K562 (cell line): ENCODE measurements around the gene MYOZ3. TPM values are rescaled to one million over a fixed set of nuclear protein-coding genes. Genes with fewer than 3 reads are reported as not detected.

ENCODE experiments used
- ATAC-seq: fragments of 200-7000 bp; cut with Tn5 transposase; 3 replicates; pipeline ENCODE4 v1.9.1; 2020; ENCODE audit warnings: moderate library complexity
- BruUV-seq: library from RNA; stranded (reverse); fragments of 400-500 nt; replicated peaks from 2 replicates; lab custom pipeline; 2021; lab: Mats Ljungman, UMichigan
- CTCF ChIA-PET: fragments of 300-600 bp; formaldehyde crosslinking; extraction: SDS; loops from one replicate; lab custom pipeline; 2021; ENCODE audit warnings: low intra/inter-chr PET ratio; lab: Yijun Ruan, JAX
- POLR2A ChIA-PET: fragments of 300-600, 350-650 bp; sonication (Branson Sonifier 250); formaldehyde crosslinking; extraction: SDS; loops from one replicate; lab custom pipeline; 2021; ENCODE audit warnings: antibody characterized with exemption, inconsistent platforms; lab: Yijun Ruan, JAX
- DNase-seq, 4 experiments: peaks; one replicate each; pipeline versions ENCODE4 v3.0.0 to v3.0.0-alpha.2; 2011 to 2018; ENCODE audit warnings: low spot score in 3 of 4, mixed read lengths in 3 of 4; ENCODE audit errors: extremely low read depth in 1 of 4
- FAIRE-seq: peaks from 2 replicates; lab custom pipeline; 2011; peaks lifted over from hg19 to GRCh38; lab: Jason Lieb, UNC
- H2AFZ ChIP-seq: 2 replicates; pipeline ENCODE4 v1.6.0; 2011; ENCODE audit warnings: low read depth, low read length, control low read depth, inconsistent platforms
- H3K27ac ChIP-seq: fragments of 200-600 bp; 3 replicates; pipeline ENCODE4 v1.8.0; 2011; ENCODE audit warnings: low read depth, mild to moderate bottlenecking, control low read depth, inconsistent platforms, low read length, moderate library complexity, mixed read lengths; ENCODE audit errors: extremely low read depth
- H3K27me3 ChIP-seq, 2 experiments: fragments of 300-600 bp in 1 of 2; 2 replicates in 1 of 2; 3 replicates in 1 of 2; pipeline versions ENCODE4 v1.6.0 to v1.8.0; 2011; ENCODE audit warnings: inconsistent platforms in 2 of 2, low read length in 2 of 2, mild to moderate bottlenecking in 1 of 2, mixed read lengths in 1 of 2, moderate library complexity in 1 of 2; ENCODE audit not compliant: control insufficient read depth in 2 of 2, insufficient read depth in 2 of 2
- H3K36me3 ChIP-seq: fragments of 300-600 bp; 3 replicates; pipeline ENCODE4 v1.8.0; 2011; ENCODE audit warnings: mild to moderate bottlenecking, low read length, inconsistent platforms; ENCODE audit not compliant: control insufficient read depth, insufficient read depth
- H3K4me1 ChIP-seq, 2 experiments: fragments of 200-600 bp in 1 of 2; replicated peaks in 1 of 2; 2 replicates in 1 of 2; 3 replicates in 1 of 2; pipeline versions ENCODE4 v1.5.1 to v1.8.0; 2011; ENCODE audit warnings: inconsistent platforms in 2 of 2, low read length in 2 of 2, mild to moderate bottlenecking in 1 of 2, mixed read lengths in 1 of 2, moderate library complexity in 1 of 2; ENCODE audit not compliant: control insufficient read depth in 2 of 2, insufficient read depth in 2 of 2
- H3K4me2 ChIP-seq: 2 replicates; pipeline ENCODE4 v1.6.1; 2011; ENCODE audit warnings: low read length, control low read depth, inconsistent platforms, mixed read lengths; ENCODE audit not compliant: insufficient read depth
- H3K4me3 ChIP-seq: fragments of 200-600 bp; sonication (generic), shearing (Covaris generic); 2 replicates; pipeline ENCODE4 v1.5.1; 2016; ENCODE audit warnings: control low read depth, inconsistent platforms
- H3K79me2 ChIP-seq: fragments of 200-600 bp; 3 replicates; pipeline ENCODE4 v1.8.0; 2011; ENCODE audit warnings: low read length, inconsistent platforms; ENCODE audit not compliant: control insufficient read depth, insufficient read depth
- H3K9ac ChIP-seq, 2 experiments: 2 replicates each; pipeline versions ENCODE4 v1.6.0 to v1.6.1; 2011; ENCODE audit warnings: low read depth in 2 of 2, low read length in 2 of 2, control low read depth in 1 of 2, inconsistent platforms in 1 of 2, mild to moderate bottlenecking in 1 of 2, mixed read lengths in 1 of 2; ENCODE audit not compliant: insufficient read depth in 1 of 2
- H3K9me1 ChIP-seq: one replicate; pipeline ENCODE4 v1.6.0; 2011; ENCODE audit warnings: inconsistent platforms, mild to moderate bottlenecking, low read length, moderate library complexity; ENCODE audit not compliant: control insufficient read depth, insufficient read depth
- H3K9me3 ChIP-seq: replicated peaks from 2 replicates; pipeline ENCODE4 v1.5.1; 2011; ENCODE audit warnings: low read depth, low read length, inconsistent platforms; ENCODE audit not compliant: control insufficient read depth, insufficient read depth
- H4K20me1 ChIP-seq: replicated peaks from 2 replicates; pipeline ENCODE4 v1.6.1; 2011; ENCODE audit warnings: low read length, inconsistent platforms, mixed read lengths; ENCODE audit not compliant: control insufficient read depth, insufficient read depth
- AFF4 ChIP-seq: sonication (generic); formaldehyde crosslinking; IDR thresholded peaks from 2 replicates; pipeline ENCODE4 v1.8.0; 2023; ENCODE audit warnings: mild to moderate bottlenecking, missing genetic modification reagents
- ARNT ChIP-seq, 2 experiments: fragments of 450-650 bp; IDR thresholded peaks; 2 replicates each; pipeline ENCODE4 v1.6.1; 2016; ENCODE audit warnings: mild to moderate bottlenecking in 1 of 2
- HOMEZ ChIP-seq: fragments of 250-450 bp; sonication (Bioruptor Pico); IDR thresholded peaks from 2 replicates; pipeline ENCODE4 v1.4.0; 2020; ENCODE audit warnings: mild to moderate bottlenecking, moderate library complexity
- MECOM ChIP-seq: fragments of 250-450 bp; sonication (Bioruptor Pico); IDR thresholded peaks from 2 replicates; pipeline ENCODE4 v1.8.0; 2022; ENCODE audit warnings: inconsistent platforms
- PHB2 ChIP-seq: fragments of 450-650 bp; IDR thresholded peaks from 2 replicates; pipeline ENCODE4 v1.6.1; 2017; ENCODE audit warnings: low read depth
- POLR3A ChIP-seq: IDR thresholded peaks from 2 replicates; pipeline ENCODE4 v1.6.1; 2011; ENCODE audit warnings: borderline replicate concordance, mild to moderate bottlenecking, moderate library complexity; ENCODE audit not compliant: insufficient read length, insufficient read depth; ENCODE audit errors: extremely low read depth
- RBM14 ChIP-seq: fragments of 200-400 bp; formaldehyde crosslinking; IDR thresholded peaks from 2 replicates; pipeline ENCODE4 v1.6.1; 2018; ENCODE audit warnings: low read depth, mild to moderate bottlenecking, low read length, moderate library complexity, borderline replicate concordance; ENCODE audit not compliant: insufficient read depth
- TAF15 ChIP-seq: fragments of 200-400 bp; formaldehyde crosslinking; IDR thresholded peaks from 2 replicates; pipeline ENCODE4 v1.6.1; 2017; ENCODE audit warnings: mild to moderate bottlenecking, low read depth, low read length, moderate library complexity
- TCF3 ChIP-seq: sonication (generic); formaldehyde crosslinking; IDR thresholded peaks from 2 replicates; pipeline ENCODE4 v1.4.0; 2020; ENCODE audit warnings: mild to moderate bottlenecking, missing genetic modification reagents
- ZBTB2 ChIP-seq: fragments of 450-650 bp; IDR thresholded peaks from 2 replicates; pipeline ENCODE4 v1.6.1; 2016; ENCODE audit warnings: antibody characterized with exemption
- ZNF134 ChIP-seq: fragments of 250-450 bp; sonication (Bioruptor Pico); conservative IDR thresholded peaks from 2 replicates; pipeline ENCODE4 v1.4.0; 2020
- ZNF143 ChIP-seq: sonication (generic); formaldehyde crosslinking; IDR thresholded peaks from 2 replicates; pipeline ENCODE4 v1.9.0; 2022; ENCODE audit warnings: mild to moderate bottlenecking, missing genetic modification reagents
- ZNF584 ChIP-seq: fragments of 200-800 bp; sonication (Bioruptor generic); IDR thresholded peaks from 2 replicates; pipeline ENCODE4 v1.6.1; 2016; ENCODE audit warnings: low read depth, mild to moderate bottlenecking, missing genetic modification characterization, missing compliant biosample characterization
- ZNF717 ChIP-seq: fragments of 250-450 bp; sonication (Bioruptor Pico); IDR thresholded peaks from 2 replicates; pipeline ENCODE4 v1.5.0; 2021
- ZNF785 ChIP-seq: fragments of 250-450 bp; sonication (Bioruptor Pico); IDR thresholded peaks from 2 replicates; pipeline ENCODE4 v1.4.0; 2020; ENCODE audit warnings: mild to moderate bottlenecking
- WGBS: fragments of 100-300 bp; shearing (Covaris generic); methylation state at CpG from one replicate; pipeline ENCODE4 v1.1.6; 2016; ENCODE audit warnings: low coverage, mixed read lengths; ENCODE audit not compliant: insufficient coverage; ENCODE audit errors: missing lambda C conversion rate; 5-methylcytosine and 5-hydroxymethylcytosine counted together
- in situ Hi-C: fragments of 300-500 bp; cut with MboI; formaldehyde crosslinking; loops from 4 replicates; pipeline ENCODE4 v1.15.0; 2018; ENCODE audit warnings: inconsistent platforms, mixed read lengths
- intact Hi-C: fragments of 100-400 bp; cut with micrococcal nuclease; formaldehyde crosslinking; loops from 2 replicates; pipeline ENCODE4 v1.14.2; 2022
- polyA plus RNA-seq, 8 experiments: library from polyadenylated mRNA; depleted of rRNA in 4 of 8; stranded (reverse) in 5 of 8; unstranded in 3 of 8; fragments of >200 nt; fragmentation: Nextera tagmentation in 2 of 8; fragmentation: Illumina TruSeq in 1 of 8; extraction: Ambion mirVana in 2 of 8; extraction: Trizol in 1 of 8; gene quantifications; 2 replicates each; pipeline versions ENCODE4 v1.2.1 to v1.2.3, GENCODE V29; 2011 to 2014; ENCODE audit warnings: inconsistent platforms in 1 of 8, missing spikeins in 1 of 8
- total RNA-seq, 7 experiments: library from RNA; depleted of rRNA in 6 of 7; stranded (reverse); fragments of >200 nt in 6 of 7; fragmentation: Illumina TruSeq in 2 of 7; extraction: Trizol in 2 of 7; gene quantifications; 2 replicates each; pipeline versions ENCODE4 v1.2.1 to v1.2.3, GENCODE V29; 2011 to 2021; ENCODE audit warnings: low replicate concordance in 1 of 7

Gene MYOZ3
- total and polyA plus RNA-seq, 9 of the 15 experiments (the other 6 are each of a cell fraction or from before 2014, with no cell fraction given) = not detected

- WGBS = 29% methylated on average over 1 of the region's 1 CpG
- H3K79me2 ChIP-seq = no peaks in the 10 kb centered on the region
- peaks cover 25 to 64% of the 10 kb centered on the region in 2 experiments for H3K27me3 ChIP-seq
- peaks cover 6% of the 10 kb centered on the region; the same call in 1 of the 2 replicates for H4K20me1 ChIP-seq
- H3K4me2 ChIP-seq = no peak overlapping the region
- no peaks in the 10 kb centered on the region for H3K9me1 ChIP-seq
- FAIRE-seq = no peak
- no peak for ATAC-seq
- intact Hi-C loops = no loop called here
- no peak overlapping the region for H3K27ac ChIP-seq
- in situ Hi-C loops = loop anchor here (5.0 to 10.0 kb wide), 2 partner anchors 89 to 197 kb away; no protein-coding TSS in a partner anchor
- no TSS peak for BruUV-seq
- no peak overlapping the region for H3K9ac ChIP-seq
- H2AFZ ChIP-seq = no peak overlapping the region
- no peak overlapping the region for H3K4me3 ChIP-seq
- CTCF ChIA-PET = no interaction called here
- H3K4me1 ChIP-seq = peaks cover 6 to 31% of the 10 kb centered on the region in 2 experiments; a peak in 3 of 5 replicates
- H3K9me3 ChIP-seq = no peaks in the 10 kb centered on the region
- no peak for DNase-seq
- POLR2A ChIA-PET = interaction anchor here (0.6 to 1.0 kb wide), 3 partner anchors 16 to 45 kb away, joined by 3 to 4 read pairs (median 4); no protein-coding TSS in a partner anchor
- no peaks in the 10 kb centered on the region for H3K36me3 ChIP-seq
- TF ChIP-seq TAF15 (no peak), RBM14 (no peak), TCF3 (CRISPR knock-in tag) (no peak), ZNF584 (no peak), HOMEZ (CRISPR knock-in tag) (no peak), MECOM (no peak), POLR3A (no peak), ZBTB2 (no peak), ARNT (IDR thresholded peaks at IDR 0.05) (no peak), AFF4 (CRISPR knock-in tag) (no peak), ZNF134 (CRISPR knock-in tag) (no peak), PHB2 (no peak), ZNF143 (CRISPR knock-in tag) (no peak), ZNF785 (CRISPR knock-in tag) (no peak), ZNF717 (CRISPR knock-in tag) (no peak)
Observed at GRCh38 chr5:150651382-150651781, 9.7 kb upstream of the MYOZ3 start.
